GM12872 (cell line): ENCODE measurements around the gene EXTL1.

Experiments used
- CTCF ChIP-seq: IDR thresholded peaks from 3 replicates; pipeline ENCODE4 v1.5.1; 2011; ENCODE audit warnings: low read depth, mild to moderate bottlenecking, low read length, moderate library complexity; ENCODE audit not compliant: insufficient read depth

EXTL1 gene

GRCh38 chr1:26070296-26070962 lies 48.9 kb downstream of the EXTL1 start:
- no peak for TF ChIP-seq CTCF

DNA sequence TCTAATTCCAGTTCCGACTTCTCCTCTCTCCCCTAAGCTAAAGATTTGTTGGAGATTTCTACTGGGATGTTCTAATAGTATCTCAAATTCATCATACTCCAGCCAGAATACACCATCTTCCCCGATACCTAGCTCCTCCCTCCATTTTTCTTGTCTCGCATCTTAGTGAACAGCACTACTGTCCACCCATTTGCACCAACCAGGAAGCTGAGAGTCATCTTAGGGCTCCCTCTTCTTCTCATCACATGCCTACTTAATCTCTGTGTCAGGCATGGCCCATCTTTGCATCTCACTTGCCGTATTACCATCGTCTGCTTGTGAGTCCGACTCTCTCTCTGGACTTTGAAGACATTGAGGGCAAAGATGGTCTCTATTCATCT lies 49.4 kb downstream of the EXTL1 start:
- TF ChIP-seq CTCF = no peak

DNA sequence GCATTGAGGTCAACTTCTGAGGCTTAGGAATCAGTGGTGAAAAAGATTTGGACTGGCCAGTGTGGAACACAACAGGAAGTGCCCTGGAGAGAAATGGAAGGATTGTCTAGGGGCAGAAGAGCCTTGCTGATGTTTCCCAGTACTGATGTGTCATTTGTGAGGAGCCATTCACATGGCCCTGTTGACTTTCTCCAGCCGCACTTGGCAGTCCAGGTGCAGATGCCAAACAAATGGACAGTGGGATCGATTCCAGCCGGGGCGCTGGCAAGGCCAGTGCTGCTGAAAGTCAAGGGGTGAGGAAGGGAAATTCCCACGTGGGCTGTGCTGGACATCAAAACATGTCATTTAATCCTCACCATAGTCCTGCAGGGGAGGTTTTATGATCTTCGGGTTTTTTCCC lies 50.7 kb downstream of the EXTL1 start:
- TF ChIP-seq CTCF = no peak

DNA sequence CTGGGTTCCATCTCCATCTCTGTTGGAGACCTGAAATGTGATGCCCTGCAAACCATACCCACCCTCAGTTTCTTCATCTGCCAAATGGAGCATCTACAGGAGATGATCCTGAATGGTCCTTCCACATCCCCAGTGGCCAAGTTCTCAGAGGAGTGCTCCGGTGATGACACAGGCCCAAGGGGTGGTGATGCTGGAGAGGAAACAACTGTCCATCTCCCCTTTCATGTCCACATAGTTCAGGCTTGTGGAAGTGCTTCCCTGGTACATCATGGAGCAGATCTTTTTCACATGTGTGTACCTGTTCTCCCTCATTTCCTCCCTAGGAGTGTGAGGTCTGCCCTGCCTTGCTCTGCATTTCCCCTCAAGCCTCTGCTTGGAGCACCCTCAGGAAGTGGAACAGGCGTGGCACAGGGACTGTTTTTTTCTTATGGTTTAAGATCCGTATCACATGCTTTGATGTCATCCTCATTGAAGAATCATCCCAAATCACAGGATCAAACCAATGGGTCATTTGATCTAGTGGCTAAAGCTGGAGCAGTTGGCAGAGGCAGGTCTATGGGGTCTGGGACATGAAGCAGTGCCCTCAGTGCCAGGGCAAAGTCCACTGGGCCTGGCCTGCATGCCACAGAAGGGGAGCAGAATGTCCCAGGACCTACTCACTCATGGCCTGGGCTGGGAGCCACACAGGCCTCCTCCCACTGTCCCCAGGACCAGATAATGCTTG lies 54.0 kb downstream of the EXTL1 start:
- TF ChIP-seq CTCF = no peak

GRCh38 chr1:26077524-26077923 lies 55.9 kb downstream of the EXTL1 start:
- no peak for TF ChIP-seq CTCF

DNA sequence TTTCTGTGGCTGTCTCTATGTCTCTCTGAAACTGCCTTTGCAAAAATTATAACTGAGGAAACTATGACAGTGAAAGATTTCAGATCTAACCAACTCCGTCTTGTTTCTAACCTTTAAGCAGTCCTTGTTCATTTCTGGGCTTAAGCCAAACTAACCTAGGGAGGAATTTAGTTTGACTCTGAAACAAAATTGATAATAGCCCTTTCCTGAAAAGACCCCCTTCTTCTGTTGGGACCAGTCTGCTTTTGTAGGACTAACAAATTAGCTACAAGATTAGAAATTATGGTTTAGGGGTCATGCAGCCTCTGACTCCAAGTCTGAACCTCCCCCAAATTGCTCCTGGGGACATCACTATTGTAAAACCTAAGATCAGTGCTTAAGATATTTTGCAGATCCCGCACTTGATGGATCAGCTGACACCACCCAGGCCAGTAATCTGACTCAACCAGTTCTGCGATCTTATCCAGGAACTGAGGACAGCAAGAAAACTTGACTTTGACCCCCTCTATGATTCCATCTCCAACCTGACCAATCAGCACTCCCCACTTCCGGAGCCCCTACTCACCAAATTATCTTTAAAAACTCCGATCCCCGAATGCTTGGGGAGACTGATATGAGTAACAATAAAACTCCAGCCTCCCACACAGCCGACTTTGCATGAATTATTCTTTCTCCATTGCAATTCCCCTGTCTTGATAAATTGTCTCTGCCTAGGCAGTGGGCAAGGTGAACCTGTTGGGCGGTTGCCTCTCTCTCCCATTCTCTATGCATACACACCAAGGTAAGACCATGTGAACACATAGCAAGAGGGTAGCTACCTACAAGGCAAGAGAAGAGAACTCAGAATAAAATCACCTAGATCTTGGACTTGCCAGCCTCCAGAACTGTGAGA lies 57.0 kb downstream of the EXTL1 start:
- no peak for TF ChIP-seq CTCF

- no peak for TF ChIP-seq CTCF
Measured at GRCh38 chr1:26079178-26079563, 57.6 kb downstream of the EXTL1 start.
